SK-N-SH treated with all-trans-retinoic acid at 6 μM for 48 hours (cell line): ENCODE results near the gene OR51Q1.

Experiments
- ATAC-seq: fragments of 200-7000 bp; cut with Tn5 transposase; 3 replicates; pipeline ENCODE4 v1.9.1; 2020; ENCODE audit warnings: mild to moderate bottlenecking, moderate library complexity
- CREB5 ChIP-seq: fragments of 250-450 bp; sonication (Bioruptor Pico); IDR thresholded peaks from 2 replicates; pipeline ENCODE4 v1.5.1; 2020; ENCODE audit warnings: low read depth, mild to moderate bottlenecking, moderate library complexity
- CSRNP3 ChIP-seq: fragments of 250-450 bp; sonication (Bioruptor Pico); IDR thresholded peaks from 2 replicates; pipeline ENCODE4 v1.5.1; 2021; ENCODE audit warnings: mild to moderate bottlenecking, moderate library complexity
- OSR1 ChIP-seq: fragments of 250-450 bp; sonication (Bioruptor Pico); IDR thresholded peaks from 2 replicates; pipeline ENCODE4 v1.8.0; 2022; ENCODE audit warnings: moderate library complexity, mild to moderate bottlenecking, inconsistent platforms
- PATZ1 ChIP-seq: fragments of 250-450 bp; sonication (Bioruptor Pico); IDR thresholded peaks from 2 replicates; pipeline ENCODE4 v1.8.0; 2020; ENCODE audit warnings: mild to moderate bottlenecking, moderate library complexity, borderline replicate concordance
- POU6F1 ChIP-seq: fragments of 250-450 bp; sonication (Bioruptor Pico); IDR thresholded peaks from 2 replicates; pipeline ENCODE4 v1.8.0; 2021; ENCODE audit warnings: low read depth, mild to moderate bottlenecking, moderate library complexity, borderline replicate concordance
- PPARA ChIP-seq: fragments of 250-450 bp; sonication (Bioruptor Pico); IDR thresholded peaks from 2 replicates; pipeline ENCODE4 v1.5.0; 2020; ENCODE audit warnings: mild to moderate bottlenecking, borderline replicate concordance
- RARB ChIP-seq: fragments of 250-450 bp; sonication (Bioruptor Pico); IDR thresholded peaks from 2 replicates; pipeline ENCODE4 v1.8.0; 2021; ENCODE audit warnings: mild to moderate bottlenecking, moderate library complexity
- TCF4 ChIP-seq: fragments of 250-450 bp; sonication (Bioruptor Pico); IDR thresholded peaks from 2 replicates; pipeline ENCODE4 v1.8.0; 2021; ENCODE audit warnings: mild to moderate bottlenecking, moderate library complexity, borderline replicate concordance
- TSHZ2 ChIP-seq: fragments of 250-450 bp; sonication (Bioruptor Pico); IDR thresholded peaks from 2 replicates; pipeline ENCODE4 v1.5.0; 2020; ENCODE audit warnings: mild to moderate bottlenecking, moderate library complexity
- ZC3H10 ChIP-seq: fragments of 250-450 bp; sonication (Bioruptor Pico); IDR thresholded peaks from 2 replicates; pipeline ENCODE4 v1.5.1; 2021; ENCODE audit warnings: mild to moderate bottlenecking, moderate library complexity
- ZFP3 ChIP-seq: fragments of 250-450 bp; sonication (Bioruptor Pico); IDR thresholded peaks from 2 replicates; pipeline ENCODE4 v1.5.0; 2020; ENCODE audit warnings: mild to moderate bottlenecking, moderate library complexity
- ZFP30 ChIP-seq: fragments of 450-650 bp; formaldehyde crosslinking; IDR thresholded peaks from 2 replicates; pipeline ENCODE4 v1.5.0; 2022; ENCODE audit warnings: mild to moderate bottlenecking, moderate library complexity
- ZNF70 ChIP-seq: fragments of 450-650 bp; formaldehyde crosslinking; IDR thresholded peaks from 2 replicates; pipeline ENCODE4 v1.5.0; 2020; ENCODE audit warnings: mild to moderate bottlenecking, moderate library complexity
- ZNF8 ChIP-seq: fragments of 450-650 bp; formaldehyde crosslinking; IDR thresholded peaks from 2 replicates; pipeline ENCODE4 v1.5.0; 2020; ENCODE audit warnings: mild to moderate bottlenecking, moderate library complexity

OR51Q1 gene

GRCh38 chr11:5420993-5421392 lies 918 bp upstream of the OR51Q1 start:
- ATAC-seq = no peak
- TF ChIP-seq ZC3H10 (CRISPR knock-in tag) (no peak), CSRNP3 (CRISPR knock-in tag) (no peak)
- TF ChIP-seq, all 23 proteins: peak for 0

GRCh38 chr11:5423131-5423530 lies 1.2 kb downstream of the OR51Q1 start:
- no peak for ATAC-seq

GRCh38 chr11:5441414-5441813 lies 19.5 kb downstream of the OR51Q1 start, which contains the start of gene OR51I1:
TSS of gene OR51I1 (minus strand) at chr11:5441514. CDS start at chr11:5441514, 0 bp downstream.
- ATAC-seq = no peak
- TF ChIP-seq CSRNP3 (CRISPR knock-in tag) (no peak), TCF4 (CRISPR knock-in tag) (no peak), ZNF8 (CRISPR knock-in tag) (no peak), POU6F1 (CRISPR knock-in tag) (no peak), OSR1 (CRISPR knock-in tag) (no peak), TSHZ2 (CRISPR knock-in tag) (no peak), PATZ1 (no peak), ZNF70 (CRISPR knock-in tag) (no peak), PPARA (CRISPR knock-in tag) (no peak), RARB (CRISPR knock-in tag) (no peak)

More at GRCh38 chr11:5423131-5423530, 1.2 kb downstream of the OR51Q1 start:
- TF ChIP-seq POU6F1 (CRISPR knock-in tag) (no peak), PPARA (CRISPR knock-in tag) (no peak), ZNF8 (CRISPR knock-in tag) (no peak), TCF4 (CRISPR knock-in tag) (no peak), OSR1 (CRISPR knock-in tag) (no peak), ZNF70 (CRISPR knock-in tag) (no peak), ZFP30 (CRISPR knock-in tag) (no peak), RARB (CRISPR knock-in tag) (no peak), CREB5 (no peak), ZC3H10 (CRISPR knock-in tag) (no peak), ZFP3 (CRISPR knock-in tag) (no peak)
- TF ChIP-seq, all 23 proteins: peak for 0
